ENCODE results near the gene DYSF.
"Not testable (repeated sequence)": the region's sequence is repeated elsewhere in the genome, so short reads cannot be mapped to it uniquely, and the experiment has no call there.

Gene DYSF

GRCh38 chr2:71453404-71454220 is at the start of gene DYSF:
TSS of gene DYSF (plus strand) at chr2:71453561.
- no peak for DNase-seq

- no peak for DNase-seq
Observed at GRCh38 chr2:71409611-71410010, 43.8 kb upstream of the DYSF start.

- no peak for DNase-seq
Observed at GRCh38 chr2:71410696-71411095, 42.7 kb upstream of the DYSF start.

DNA sequence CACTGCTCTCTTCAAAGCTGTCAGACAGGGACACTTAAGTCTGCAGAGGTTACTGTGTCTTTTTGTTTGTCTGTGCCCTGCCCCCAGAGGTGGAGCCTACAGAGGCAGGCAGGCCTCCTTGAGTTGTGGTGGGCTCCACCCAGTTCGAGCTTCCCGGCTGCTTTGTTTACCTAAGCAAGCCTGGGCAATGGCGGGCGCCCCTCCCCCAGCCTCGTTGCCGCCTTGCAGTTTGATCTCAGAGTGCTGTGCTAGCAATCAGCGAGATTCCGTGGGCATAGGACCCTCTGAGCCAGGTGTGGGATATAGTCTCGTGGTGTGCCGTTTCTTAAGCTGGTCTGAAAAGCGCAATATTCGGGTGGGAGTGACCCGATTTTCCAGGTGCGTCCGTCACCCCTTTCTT is 36.5 kb upstream of the DYSF start:
- peak; percentile 43 for DNase-seq

GRCh38 chr2:71417300-71418202 is 35.8 kb upstream of the DYSF start:
- DNase-seq, result no peak

- no peak for DNase-seq
Observed at GRCh38 chr2:71419145-71419544, 34.2 kb upstream of the DYSF start.

GRCh38 chr2:71419976-71420375 is 33.4 kb upstream of the DYSF start:
- DNase-seq, result no peak

DNA sequence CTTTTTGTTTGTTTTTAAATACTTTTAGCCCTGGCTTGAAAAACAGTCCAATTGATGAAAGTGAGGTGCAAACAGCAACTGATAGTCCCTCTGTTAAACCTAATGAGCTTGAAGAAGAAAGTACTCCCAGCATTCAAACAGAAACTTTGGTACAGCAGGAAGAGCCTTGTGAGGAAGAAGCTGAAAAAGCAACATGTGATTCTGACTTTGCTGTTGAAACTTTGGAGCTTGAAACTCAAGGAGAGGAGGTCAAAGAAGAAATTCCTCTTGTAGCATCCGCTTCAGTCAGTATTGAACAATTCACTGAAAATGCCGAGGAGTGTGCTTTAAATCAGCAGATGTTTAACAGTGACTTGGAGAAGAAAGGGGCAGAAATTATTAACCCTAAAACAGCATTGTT is 30.6 kb upstream of the DYSF start:
- DNase-seq, result no peak

GRCh38 chr2:71423817-71424420 is 29.4 kb upstream of the DYSF start:
- DNase-seq, result no peak

DNA sequence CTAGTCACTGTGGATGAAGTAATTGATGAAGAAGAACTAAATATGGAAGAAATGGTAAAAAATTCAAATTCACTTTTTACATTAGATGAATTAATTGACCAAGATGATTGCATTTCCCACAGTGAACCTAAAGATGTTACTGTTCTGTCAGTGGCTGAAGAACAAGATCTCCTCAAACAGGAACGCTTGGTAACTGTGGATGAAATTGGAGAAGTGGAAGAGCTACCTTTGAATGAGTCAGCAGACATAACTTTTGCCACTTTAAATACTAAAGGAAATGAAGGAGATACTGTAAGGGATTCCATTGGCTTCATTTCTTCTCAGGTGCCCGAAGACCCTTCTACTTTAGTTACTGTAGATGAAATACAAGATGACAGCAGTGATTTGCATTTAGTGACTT is 26.6 kb upstream of the DYSF start:
- no peak for DNase-seq

- DNase-seq, result no peak
Observed at GRCh38 chr2:71428472-71429383, 24.6 kb upstream of the DYSF start.

- not testable (repeated sequence) for DNase-seq
Observed at GRCh38 chr2:71445142-71445541, 8.2 kb upstream of the DYSF start.

GRCh38 chr2:71446505-71446904 is 6.9 kb upstream of the DYSF start:
- DNase-seq, result no peak

DNA sequence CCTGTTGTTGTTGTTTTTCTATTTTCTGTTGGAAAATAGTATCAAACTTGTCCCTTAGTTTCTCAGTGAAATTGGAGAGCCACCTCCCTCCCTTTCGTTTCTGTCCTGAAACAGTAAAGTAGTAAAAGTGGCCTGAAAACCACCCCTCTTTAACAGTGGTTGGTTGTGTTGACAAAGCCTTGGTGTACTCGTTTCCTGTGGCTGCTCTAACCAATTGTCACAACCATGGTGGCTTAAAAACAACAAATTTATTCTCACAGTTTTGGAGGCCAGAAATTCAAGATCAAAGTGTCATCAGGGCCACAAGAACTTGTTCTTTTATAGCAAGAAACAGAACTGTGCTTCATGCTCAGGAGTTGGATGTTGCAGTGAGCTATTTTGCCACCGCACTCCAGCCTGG is 4.0 kb upstream of the DYSF start:
- no peak for DNase-seq

- no peak for DNase-seq
Observed at GRCh38 chr2:71451705-71452104, 1.7 kb upstream of the DYSF start.

- DNase-seq, result peak; percentile 53
Observed at GRCh38 chr2:71452565-71452964, 796 bp upstream of the DYSF start.

- DNase-seq, result no peak
Observed at GRCh38 chr2:71454221-71455010, 1.1 kb downstream of the DYSF start.

GRCh38 chr2:71455011-71455740 is 1.8 kb downstream of the DYSF start:
- no peak for DNase-seq

DNA sequence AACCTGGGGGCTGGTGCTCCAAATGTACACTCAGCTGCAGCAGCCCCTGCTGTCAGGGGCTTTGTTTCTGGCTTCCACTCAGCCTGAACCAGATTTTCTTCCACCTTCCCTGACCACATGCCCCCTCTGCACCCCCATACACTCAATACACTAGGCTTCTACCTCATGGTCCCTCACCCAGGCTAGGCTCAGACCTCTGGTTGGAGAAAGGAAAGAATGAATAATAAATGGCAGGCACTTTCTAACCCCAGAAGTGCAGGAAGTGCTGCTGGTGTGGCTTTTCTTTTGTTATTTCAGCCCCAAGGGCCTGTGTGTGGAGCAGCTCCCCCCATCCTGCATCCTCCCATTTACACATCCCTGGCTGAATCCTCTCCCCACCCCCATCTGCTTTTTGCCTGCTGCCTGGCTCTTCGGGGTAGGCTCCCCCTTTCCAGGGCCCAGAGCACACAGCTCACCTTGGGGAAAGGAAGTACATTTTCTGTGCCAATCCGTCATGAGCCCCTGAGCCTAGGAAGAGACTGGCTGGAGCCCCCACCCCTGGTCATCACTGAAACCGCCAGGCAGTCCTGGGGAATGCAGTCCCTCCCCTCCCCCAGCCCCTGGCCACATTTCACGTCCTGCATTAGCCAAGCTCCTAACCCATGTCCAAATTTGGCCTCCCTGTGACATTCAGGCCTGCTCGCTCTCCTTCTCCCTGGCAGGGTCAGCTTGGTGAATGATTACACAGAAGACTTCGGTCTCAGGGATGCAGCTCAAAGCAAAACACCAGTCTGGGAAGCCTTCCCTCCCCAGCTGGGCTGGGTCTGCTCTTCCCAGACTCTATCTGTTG is 2.6 kb downstream of the DYSF start:
- no peak for DNase-seq

- DNase-seq, result no peak
Observed at GRCh38 chr2:71456617-71457016, 3.3 kb downstream of the DYSF start.
